H1 (cell line): ENCODE measurements around the gene ZNRF2. TPM values are rescaled to one million over a fixed set of nuclear protein-coding genes. Genes with fewer than 3 reads are reported as not detected.
A peak's percentile ranks its signal among the peaks of the same experiment; 100 is the strongest.

Experiments
- CTCF ChIA-PET: fragments of 300-600 bp; sonication (Branson Sonifier 250); formaldehyde crosslinking; loops from one replicate; lab custom pipeline; 2021; ENCODE audit not compliant: partially characterized antibody; lab: Charles Lee
- POLR2A ChIA-PET: fragments of 300-600 bp; sonication (Branson Sonifier 250); formaldehyde crosslinking; loops from one replicate; lab custom pipeline; 2021; ENCODE audit warnings: inconsistent platforms; ENCODE audit not compliant: partially characterized antibody; lab: Charles Lee
- DNase-seq, 2 experiments: peaks; one replicate each; pipeline versions ENCODE4 v3.0.0 to v3.0.0-alpha.2; 2010 to 2022; ENCODE audit warnings: low spot score in 2 of 2, low read depth in 1 of 2, mixed read lengths in 1 of 2
- FAIRE-seq: peaks from 2 replicates; lab custom pipeline; 2011; peaks lifted over from hg19 to GRCh38; lab: Jason Lieb, UNC
- H2AFZ ChIP-seq: 2 replicates; pipeline ENCODE4 v1.8.1; 2012; ENCODE audit warnings: low read length, inconsistent platforms
- H2AK5ac ChIP-seq: 2 replicates; pipeline ENCODE4 v1.6.1; 2013; ENCODE audit warnings: low read depth, low read length
- H2BK120ac ChIP-seq: replicated peaks from 2 replicates; pipeline ENCODE3; 2013; ENCODE audit warnings: low read depth, low read length, inconsistent platforms
- H2BK12ac ChIP-seq: 2 replicates; pipeline ENCODE4 v1.6.1; 2013; ENCODE audit warnings: low read depth, low read length
- H2BK15ac ChIP-seq: 2 replicates; pipeline ENCODE4 v1.6.1; 2013; ENCODE audit warnings: low read length
- H2BK20ac ChIP-seq: 2 replicates; pipeline ENCODE4 v1.6.1; 2013; ENCODE audit warnings: low read length
- H2BK5ac ChIP-seq: 2 replicates; pipeline ENCODE4 v1.6.1; 2013; ENCODE audit warnings: low read depth, low read length
- H3K14ac ChIP-seq: 2 replicates; pipeline ENCODE4 v1.6.1; 2013; ENCODE audit warnings: inconsistent platforms; ENCODE audit not compliant: insufficient read length
- H3K18ac ChIP-seq: 2 replicates; pipeline ENCODE4 v1.6.1; 2013; ENCODE audit warnings: low read length; ENCODE audit errors: extremely low read depth
- H3K23ac ChIP-seq: 2 replicates; pipeline ENCODE4 v1.6.1; 2013; ENCODE audit warnings: inconsistent platforms; ENCODE audit not compliant: insufficient read length
- H3K23me2 ChIP-seq: 2 replicates; pipeline ENCODE4 v1.6.1; 2013; ENCODE audit warnings: low read depth, low read length
- H3K27ac ChIP-seq: 2 replicates; pipeline ENCODE4 v1.6.1; 2011; ENCODE audit warnings: low read depth, low read length, inconsistent platforms
- H3K27me3 ChIP-seq, 4 experiments: replicated peaks in 1 of 4; 1 replicate in 1 of 4; 2 replicates in 3 of 4; pipeline versions ENCODE4 v1.6.1 to v1.8.1; 2011 to 2013; ENCODE audit warnings: low read length in 3 of 4, mild to moderate bottlenecking in 3 of 4, inconsistent platforms in 2 of 4, mixed read lengths in 2 of 4, moderate library complexity in 1 of 4; ENCODE audit not compliant: control insufficient read depth in 3 of 4, insufficient read depth in 3 of 4; ENCODE audit errors: extremely low read depth in 1 of 4
- H3K36me3 ChIP-seq, 4 experiments: 2 replicates each; pipeline versions ENCODE4 v1.6.1 to v1.8.1; 2011 to 2013; ENCODE audit warnings: mild to moderate bottlenecking in 4 of 4, low read length in 3 of 4, moderate library complexity in 2 of 4, control low read depth in 1 of 4, inconsistent platforms in 1 of 4; ENCODE audit not compliant: insufficient read depth in 4 of 4, control insufficient read depth in 2 of 4
- H3K4ac ChIP-seq: replicated peaks from 2 replicates; pipeline ENCODE3; 2013; ENCODE audit warnings: low read length, low read depth, mixed read lengths, inconsistent platforms; ENCODE audit not compliant: insufficient read length
- H3K4me1 ChIP-seq, 4 experiments: replicated peaks in 1 of 4; 1 replicate in 1 of 4; 2 replicates in 3 of 4; pipeline versions ENCODE4 v1.6.1 to v1.8.1; 2011 to 2013; ENCODE audit warnings: low read length in 3 of 4, inconsistent platforms in 2 of 4, mixed read lengths in 1 of 4; ENCODE audit not compliant: insufficient read depth in 4 of 4, control insufficient read depth in 3 of 4
- H3K4me2 ChIP-seq, 2 experiments: 2 replicates each; pipeline versions ENCODE4 v1.6.1 to v1.8.1; 2011 to 2013; ENCODE audit warnings: low read depth in 2 of 2, low read length in 2 of 2, control low read depth in 1 of 2, inconsistent platforms in 1 of 2, mild to moderate bottlenecking in 1 of 2; ENCODE audit not compliant: insufficient read depth in 1 of 2
- H3K4me3 ChIP-seq, 4 experiments: fragments of 200-600, 300-600 bp in 1 of 4; sonication (generic), shearing (Covaris generic), sonication (Bioruptor Twin) in 1 of 4; 2 replicates each; pipeline versions ENCODE4 v1.5.1 to v1.8.1; 2011 to 2016; ENCODE audit warnings: low read length in 4 of 4, low read depth in 3 of 4, control low read depth in 2 of 4, inconsistent platforms in 2 of 4, mild to moderate bottlenecking in 2 of 4, mixed read lengths in 1 of 4, moderate library complexity in 1 of 4; ENCODE audit not compliant: insufficient read depth in 2 of 4; ENCODE audit errors: extremely low read depth in 1 of 4
- H3K56ac ChIP-seq: replicated peaks from 2 replicates; pipeline ENCODE3; 2013; ENCODE audit warnings: low read depth, mild to moderate bottlenecking, mixed read lengths, low read length, inconsistent platforms; ENCODE audit not compliant: insufficient read length
- H3K79me1 ChIP-seq: 2 replicates; pipeline ENCODE4 v1.6.1; 2013; ENCODE audit warnings: low read depth, low read length, control low read depth
- H3K79me2 ChIP-seq, 2 experiments: 2 replicates each; pipeline versions ENCODE4 v1.6.1 to v1.8.1; 2012 to 2013; ENCODE audit warnings: low read length in 2 of 2, mild to moderate bottlenecking in 2 of 2, inconsistent platforms in 1 of 2; ENCODE audit not compliant: insufficient read depth in 2 of 2, control insufficient read depth in 1 of 2
- H3K9ac ChIP-seq, 4 experiments: replicated peaks in 1 of 4; 1 replicate in 1 of 4; 2 replicates in 3 of 4; pipeline versions ENCODE4 v1.6.1 to v1.8.1; 2011 to 2013; ENCODE audit warnings: low read depth in 3 of 4, low read length in 3 of 4, control low read depth in 2 of 4, mild to moderate bottlenecking in 2 of 4, moderate library complexity in 2 of 4, inconsistent platforms in 1 of 4; ENCODE audit errors: extremely low read depth in 1 of 4
- H3K9me3 ChIP-seq, 2 experiments: 2 replicates each; pipeline versions ENCODE4 v1.6.1 to v1.8.1; 2012 to 2013; ENCODE audit warnings: mild to moderate bottlenecking in 2 of 2, moderate library complexity in 2 of 2, control low read depth in 1 of 2, inconsistent platforms in 1 of 2, low read depth in 1 of 2, low read length in 1 of 2, mixed read lengths in 1 of 2; ENCODE audit not compliant: insufficient read depth in 2 of 2
- H4K20me1 ChIP-seq, 2 experiments: replicated peaks in 1 of 2; 2 replicates each; pipeline versions ENCODE3 to v1.8.1; 2011 to 2013; ENCODE audit warnings: inconsistent platforms in 2 of 2, low read length in 2 of 2, mild to moderate bottlenecking in 1 of 2; ENCODE audit not compliant: insufficient read depth in 2 of 2, control insufficient read depth in 1 of 2
- H4K5ac ChIP-seq: 2 replicates; pipeline ENCODE4 v1.6.1; 2013; ENCODE audit warnings: low read length, low read depth, mixed read lengths, inconsistent platforms; ENCODE audit not compliant: insufficient read length
- H4K8ac ChIP-seq: 2 replicates; pipeline ENCODE4 v1.8.0; 2013; ENCODE audit warnings: mild to moderate bottlenecking, moderate library complexity, low read length, inconsistent platforms; ENCODE audit not compliant: insufficient read depth; ENCODE audit errors: extremely low read depth
- H4K91ac ChIP-seq: replicated peaks from 2 replicates; pipeline ENCODE3; 2013; ENCODE audit warnings: low read length, mixed read lengths, inconsistent platforms; ENCODE audit not compliant: insufficient read length
- BACH1 ChIP-seq: IDR thresholded peaks from 2 replicates; pipeline ENCODE4 v1.6.1; 2012; ENCODE audit warnings: low read length, improper control_type of control experiment
- EP300 ChIP-seq, 2 experiments: IDR thresholded peaks; 1 replicate in 1 of 2; 2 replicates in 1 of 2; pipeline ENCODE4 v1.6.1; 2011 to 2012; ENCODE audit warnings: low read depth in 2 of 2, low read length in 2 of 2, mild to moderate bottlenecking in 2 of 2, borderline replicate concordance in 1 of 2, inconsistent platforms in 1 of 2, moderate library complexity in 1 of 2
- JUN ChIP-seq: IDR thresholded peaks from 2 replicates; pipeline ENCODE4 v1.6.1; 2011; ENCODE audit warnings: low read depth, mild to moderate bottlenecking, improper control_type of control experiment, low read length
- KDM1A ChIP-seq: fragments of 200-600, 300-600 bp; sonication (generic); IDR thresholded peaks from 2 replicates; pipeline ENCODE4 v1.7.1; 2016; ENCODE audit warnings: mild to moderate bottlenecking, low read length, borderline replicate concordance
- RFX5 ChIP-seq: IDR thresholded peaks from 2 replicates; pipeline ENCODE4 v1.6.1; 2011; ENCODE audit warnings: low read depth, low read length, improper control_type of control experiment, borderline replicate concordance
- SAP30 ChIP-seq: fragments of 300-600 bp; sonication (generic); IDR thresholded peaks from 2 replicates; pipeline ENCODE4 v1.7.1; 2012; ENCODE audit warnings: low read length, moderate library complexity, mild to moderate bottlenecking, inconsistent platforms; ENCODE audit not compliant: insufficient read depth, insufficient replicate concordance
- SP4 ChIP-seq: IDR thresholded peaks from 2 replicates; pipeline ENCODE4 v1.6.1; 2012; ENCODE audit warnings: low read length, inconsistent platforms
- SUZ12 ChIP-seq: fragments of 200-600 bp; sonication (generic); IDR thresholded peaks from 2 replicates; pipeline ENCODE4 v1.6.1; 2012; ENCODE audit warnings: mild to moderate bottlenecking, inconsistent platforms, low read length, moderate library complexity, mixed read lengths
- WGBS, 2 experiments: shearing (Covaris generic) in 1 of 2; methylation state at CpG; one replicate each; pipeline versions ENCODE4 v1.1.6 to v1.1.7; 2013 to 2015; ENCODE audit warnings: low lambda C conversion rate in 2 of 2, mixed read lengths in 2 of 2, inconsistent platforms in 1 of 2, low coverage in 1 of 2, missing lambda C conversion rate in 1 of 2; ENCODE audit not compliant: insufficient replicate concordance in 2 of 2, insufficient coverage in 1 of 2, insufficient read length in 1 of 2; ENCODE audit errors: extremely low coverage in 1 of 2, missing lambda C conversion rate in 1 of 2; 5-methylcytosine and 5-hydroxymethylcytosine counted together
- long read RNA-seq, 2 experiments: library from RNA in 1 of 2; library from capped mRNA in 1 of 2; stranded (forward); transcript quantifications; one replicate each; pipeline ENCODE4 v2.0.0, GENCODE V29; 2021; ENCODE audit warnings: inconsistent platforms in 1 of 2
- polyA minus RNA-seq, 3 experiments: library from RNA; depleted of rRNA, polyadenylated mRNA; stranded (reverse); fragments of >200 nt; gene quantifications; 1 replicate in 2 of 3; 2 replicates in 1 of 3; pipeline ENCODE4 v1.2.3, GENCODE V29; 2011
- polyA plus RNA-seq, 7 experiments: library from polyadenylated mRNA; depleted of rRNA in 3 of 7; stranded (reverse) in 5 of 7; unstranded in 2 of 7; fragments of >200 nt in 5 of 7; fragments of 200-250 nt in 2 of 7; gene quantifications; 1 replicate in 5 of 7; 2 replicates in 1 of 7; 4 replicates in 1 of 7; pipeline versions ENCODE4 v1.2.1 to v1.2.3, GENCODE V29; 2011 to 2013; ENCODE audit warnings: missing spikeins in 2 of 7, mixed read lengths in 2 of 7
- total RNA-seq: library from RNA; stranded (reverse); fragmentation: NEBNext Ultra II Directional; extraction: Animal tissue kit (Norgen Biotek cat#: 25700); gene quantifications from 2 replicates; pipeline ENCODE4 v1.2.1, GENCODE V29; 2021

ZNRF2 gene
- total RNA-seq (16.2 and 17.7 TPM in 2 replicates), polyA plus RNA-seq (2011; rRNA removed) (2.9 TPM in 2 replicates), polyA minus RNA-seq (2011; rRNA and poly(A)+ RNA removed) (4.8 and 8.9 TPM in 2 replicates)
- polyA plus RNA-seq (2011; cell fraction: cytosol; rRNA removed): 5.5 TPM
- 5.0 TPM for polyA plus RNA-seq (2011; cell fraction: nucleus; rRNA removed)
- polyA plus RNA-seq (2012, experiment 1 of 2): 3.9 to 7.0 TPM (median 4.0 TPM) in 4 replicates
- 3.4 TPM for polyA plus RNA-seq (2012, experiment 2 of 2)
- 6.9 TPM for polyA plus RNA-seq (2013, experiment 1 of 2)
- polyA plus RNA-seq (2013, experiment 2 of 2): 6.9 TPM
- 12.4 TPM for polyA minus RNA-seq (2011; cell fraction: cytosol; rRNA and poly(A)+ RNA removed)
- 36.5 TPM for polyA minus RNA-seq (2011; cell fraction: nucleus; rRNA and poly(A)+ RNA removed)
- long read RNA-seq, experiment 1, transcript ZNRF2-201 (5 exons, 3,460 nt): major isoform, 12 of 17 reads
- long read RNA-seq, experiment 1, partial matches to known transcripts: 3 of 17 reads
- long read RNA-seq, experiment 1, other reads (novel, unspliced or antisense): 2 of 17 reads
- long read RNA-seq, experiment 2: 0 reads

GRCh38 chr7:30284298-30285066 is at the start of gene ZNRF2:
Gene ZNRF2 (plus strand): TSS chr7:30284597. CDS start chr7:30285358, 761 bp downstream.
- Histone ChIP-seq H3K4me1 (peaks cover 0 to 5% (median 3%) of the 10 kb centered on the region in 4 experiments; a peak in 4 of 7 replicates), H3K79me1 (no peaks in the 10 kb centered on the region), H3K18ac (peak within 1 kb of the TSS; percentile 41; the same call in 1 of the 2 replicates), H2BK20ac (no peak within 1 kb of the TSS), H3K56ac (no peak within 1 kb of the TSS), H3K23ac (no peak within 1 kb of the TSS), H3K79me2 (peaks cover 0 to 34% of the 10 kb centered on the region in 2 experiments; a peak in 2 of 4 replicates), H3K27me3 (no peaks in the 10 kb centered on the region), H3K27ac (peak within 1 kb of the TSS; percentile 77; the same call in 1 of the 2 replicates), H2AFZ (0 out of 2 replicates have a peak within 1 kb of the TSS, but pooled peaks have one; percentile 4), H3K9ac (peak within 1 kb of the TSS in 3 of 4 experiments; percentile 64 to 94 (median 77); a peak in 5 of 7 replicates), H3K14ac (no peak within 1 kb of the TSS), H2BK5ac (peak within 1 kb of the TSS; percentile 18; the same call in 1 of the 2 replicates), H4K20me1 (peaks cover 0 to 2% of the 10 kb centered on the region in 2 experiments), H3K36me3 (no peaks in the 10 kb centered on the region), H3K4me3 (peak within 1 kb of the TSS; percentile 78 to 97 (median 86)), H4K5ac (peak within 1 kb of the TSS; percentile 83), H4K8ac (peak within 1 kb of the TSS; percentile 88), H4K91ac (no peak within 1 kb of the TSS), H3K23me2 (peaks cover 3% of the 10 kb centered on the region), H2AK5ac (no peak within 1 kb of the TSS), H3K9me3 (no peaks in the 10 kb centered on the region), H3K4ac (no peak within 1 kb of the TSS), H2BK15ac (no peak within 1 kb of the TSS), H3K4me2 (peak within 1 kb of the TSS; percentile 59 to 72), H2BK120ac (no peak within 1 kb of the TSS), H2BK12ac (no peak within 1 kb of the TSS)
- ChIA-PET POLR2A (interaction anchor here (0.7 to 1.3 kb wide), 4 partner anchors 64 to 310 kb away, joined by 3 read pairs; no protein-coding TSS in a partner anchor), CTCF (interaction anchor here (0.6 to 1.9 kb wide), 3 partner anchors 8 to 130 kb away, joined by 3 to 5 read pairs (median 3); no protein-coding TSS in a partner anchor)
- 1% methylated on average over 39 of the region's 96 CpGs; no CpG with 5 or more reads in 1 of the 2 experiments for WGBS, 2 experiments
- FAIRE-seq: no peak
- peak; percentile 96 to 98 for DNase-seq
- TF ChIP-seq JUN: no peak
- no peak for TF ChIP-seq EP300 (IDR thresholded peaks at IDR 0.05; ENCODE audit: borderline replicate concordance in 1 of 2, low read depth in 2 of 2, low read length in 2 of 2)
- no peak for TF ChIP-seq RFX5
- peak; percentile 85 for TF ChIP-seq BACH1
- no peak for TF ChIP-seq SAP30
- peak; percentile 38; the same call in 1 of the 2 replicates for TF ChIP-seq SUZ12
- TF ChIP-seq KDM1A: peak; percentile 21; the same call in 1 of the 2 replicates
- TF ChIP-seq SP4: 0 out of 2 replicates have a peak, but pooled peaks have one; percentile 74
